Measurements from ENCODE around the gene CTIF. TPM values are rescaled to one million over a fixed set of nuclear protein-coding genes. Genes with fewer than 3 reads are reported as not detected.
A peak's percentile ranks its signal among the peaks of the same experiment; 100 is the strongest.

The CTIF gene
- total and polyA plus RNA-seq, 7 experiments from 2014 or later, result 1.3 to 11.2 (median 2.5) TPM; not detected in 2

DNA sequence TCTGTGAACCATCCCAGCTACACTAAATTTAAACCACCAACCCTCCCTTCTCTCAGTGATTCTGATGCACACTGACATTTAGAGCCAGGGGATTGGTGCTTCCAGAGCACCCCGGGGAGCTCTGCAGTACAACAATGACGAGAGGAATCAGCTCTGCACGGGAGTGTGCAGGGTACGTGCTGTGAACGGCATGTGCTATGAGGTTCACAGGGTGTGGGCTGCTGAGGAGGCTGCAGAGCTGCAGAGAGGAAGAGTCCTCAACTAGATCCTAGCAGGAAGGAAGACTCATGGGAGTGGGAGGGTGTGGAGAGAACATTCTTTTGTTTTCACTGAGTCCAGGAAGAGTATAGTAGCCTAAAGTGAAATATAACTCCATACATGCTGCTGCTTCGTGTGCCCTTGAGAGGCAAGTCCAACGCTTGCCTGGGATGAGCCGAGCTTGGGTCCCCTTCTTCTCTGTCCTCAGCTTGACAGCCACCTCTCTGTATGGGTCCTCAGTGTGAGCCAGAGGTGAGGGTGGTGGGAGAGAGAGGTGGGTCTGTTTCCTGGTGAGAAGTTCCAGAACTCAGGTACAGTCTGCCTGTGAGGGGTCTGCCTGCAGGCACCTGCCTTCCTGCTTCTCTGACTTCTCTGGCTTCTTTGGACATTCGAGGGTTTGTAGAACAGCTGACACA, 118.8 kb downstream of the CTIF start:
- H3K4me1 Mint-ChIP-seq, result peaks cover 0 to 5% (median 0%) of the 10 kb centered on the region in 7 donors
- no peaks in the 10 kb centered on the region for H3K4me1 ChIP-seq (ENCODE audit: control insufficient read depth in 2 of 2, insufficient read depth in 2 of 2, low read length in 2 of 2)
- DNase-seq (no peak), ATAC-seq (no peak)
- no peak overlapping the region for H3K27ac Mint-ChIP-seq
- peaks cover 0 to 4% (median 0%) of the 10 kb centered on the region in 11 donors for H3K9me3 Mint-ChIP-seq
- peaks cover 0 to 14% (median 9%) of the 10 kb centered on the region in 5 donors for H3K27me3 Mint-ChIP-seq
- H3K36me3 Mint-ChIP-seq, result no peaks in the 10 kb centered on the region
- no peaks in the 10 kb centered on the region for H3K27me3 ChIP-seq (ENCODE audit: control insufficient read depth in 2 of 2, insufficient read depth in 2 of 2, low read length in 2 of 2)
- H3K36me3 ChIP-seq (ENCODE audit: control insufficient read depth in 2 of 3, insufficient read depth in 3 of 3, low read length in 3 of 3), result no peaks in the 10 kb centered on the region
- H3K4me3 ChIP-seq (ENCODE audit: low read length), result no peak overlapping the region
- CTCF ChIA-PET, result no interaction called here
- H3K9me3 ChIP-seq (ENCODE audit: control insufficient read depth in 2 of 3, low read length in 3 of 3), result no peaks in the 10 kb centered on the region
- H3K4me3 Mint-ChIP-seq, result no peak overlapping the region
- intact Hi-C loops (cut with micrococcal nuclease), result no loop called here
- H3K27ac ChIP-seq (ENCODE audit: low read depth, low read length), result no peak overlapping the region
- POLR2A ChIA-PET, result no interaction called here

DNA sequence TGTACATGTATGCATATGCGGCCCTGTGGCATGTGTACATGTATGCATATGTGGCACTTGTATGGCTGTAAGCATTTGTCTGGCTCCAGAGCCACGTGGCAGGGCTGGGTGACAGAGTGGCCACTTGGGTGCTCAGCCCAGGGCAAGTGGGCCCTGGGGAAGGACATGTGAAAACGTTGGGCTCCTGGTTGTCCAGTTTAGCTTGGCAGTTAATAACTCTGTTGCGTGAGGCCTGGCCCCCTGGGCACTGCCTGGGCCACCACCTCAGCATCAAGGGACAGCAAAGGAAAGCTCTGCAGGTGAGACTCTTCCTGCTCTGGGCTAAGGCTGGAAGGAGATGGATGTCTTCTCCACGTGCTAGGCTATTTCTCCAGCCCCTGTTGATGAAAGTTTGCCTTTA, 119.9 kb downstream of the CTIF start:
- no peaks in the 10 kb centered on the region for H3K9me3 ChIP-seq (ENCODE audit: control insufficient read depth in 2 of 3, low read length in 3 of 3)
- Mint-ChIP-seq H3K4me3 (no peak overlapping the region), H3K27me3 (peaks cover 0 to 15% (median 11%) of the 10 kb centered on the region in 5 donors), H3K27ac (no peak overlapping the region), H3K36me3 (no peaks in the 10 kb centered on the region), H3K4me1 (peaks cover 0 to 8% (median 0%) of the 10 kb centered on the region in 7 donors), H3K9me3 (peaks cover 0 to 1% (median 0%) of the 10 kb centered on the region in 11 donors)
- no peak for ATAC-seq
- no peaks in the 10 kb centered on the region for H3K27me3 ChIP-seq (ENCODE audit: control insufficient read depth in 2 of 2, insufficient read depth in 2 of 2, low read length in 2 of 2)
- ChIA-PET POLR2A (no interaction called here), CTCF (no interaction called here)
- no peaks in the 10 kb centered on the region for H3K4me1 ChIP-seq (ENCODE audit: control insufficient read depth in 2 of 2, insufficient read depth in 2 of 2, low read length in 2 of 2)
- no peaks in the 10 kb centered on the region for H3K36me3 ChIP-seq (ENCODE audit: control insufficient read depth in 2 of 3, insufficient read depth in 3 of 3, low read length in 3 of 3)
- H3K27ac ChIP-seq (ENCODE audit: low read depth, low read length), result no peak overlapping the region
- H3K4me3 ChIP-seq (ENCODE audit: low read length), result no peak overlapping the region
- intact Hi-C loops (cut with micrococcal nuclease), result no loop called here
- DNase-seq, result no peak

DNA sequence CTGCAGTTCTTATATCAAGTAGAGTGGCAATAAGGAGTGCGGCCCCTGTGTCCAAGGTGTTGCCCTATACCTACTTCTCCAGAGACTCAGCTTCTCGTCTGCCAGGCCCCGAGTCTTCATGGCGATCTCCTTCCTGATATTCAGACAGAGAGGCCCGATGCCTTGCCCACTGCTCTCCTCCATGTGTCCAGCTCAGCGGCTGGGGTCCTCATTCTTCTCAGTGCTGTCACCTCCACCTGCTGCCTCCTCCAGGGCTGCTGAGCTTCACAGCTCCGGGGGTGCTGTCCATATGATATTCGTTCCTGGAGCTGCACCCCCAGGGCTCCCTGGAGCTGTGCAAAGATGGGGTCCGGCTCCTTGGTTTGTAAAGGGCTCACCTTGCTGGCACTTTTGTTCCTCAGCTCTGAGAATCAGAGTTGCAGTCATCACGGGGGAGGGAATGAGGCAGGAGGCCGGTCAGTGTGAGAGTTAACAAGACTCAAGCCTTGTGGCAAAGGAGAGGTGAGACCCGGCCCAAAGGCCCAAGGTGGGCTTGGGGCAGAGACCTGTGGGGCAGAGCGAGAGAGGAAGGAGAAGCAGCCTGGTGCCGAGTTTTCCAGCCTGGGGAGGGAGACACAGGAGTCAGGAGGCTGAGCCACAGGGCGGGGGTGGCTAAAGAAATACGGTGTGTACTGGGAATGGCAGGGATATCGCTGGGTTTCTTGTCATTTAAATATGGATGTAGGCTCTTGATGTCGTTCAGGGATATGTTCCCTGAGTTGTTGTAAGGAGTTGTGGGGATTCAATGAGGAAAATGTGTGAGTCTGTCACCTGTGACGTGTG, 120.6 kb downstream of the CTIF start:
- Histone ChIP-seq H3K9me3 (ENCODE audit: control insufficient read depth in 2 of 3, low read length in 3 of 3) (no peaks in the 10 kb centered on the region), H3K27ac (ENCODE audit: low read depth, low read length) (no peak overlapping the region), H3K4me1 (ENCODE audit: control insufficient read depth in 2 of 2, insufficient read depth in 2 of 2, low read length in 2 of 2) (no peaks in the 10 kb centered on the region), H3K4me3 (ENCODE audit: low read length) (no peak overlapping the region), H3K36me3 (ENCODE audit: control insufficient read depth in 2 of 3, insufficient read depth in 3 of 3, low read length in 3 of 3) (no peaks in the 10 kb centered on the region), H3K27me3 (ENCODE audit: control insufficient read depth in 2 of 2, insufficient read depth in 2 of 2, low read length in 2 of 2) (no peaks in the 10 kb centered on the region)
- POLR2A ChIA-PET, result no interaction called here
- H3K27me3 Mint-ChIP-seq, result peaks cover 0 to 17% (median 11%) of the 10 kb centered on the region in 5 donors
- H3K27ac Mint-ChIP-seq, result no peak overlapping the region
- DNase-seq (no peak), ATAC-seq (no peak)
- H3K4me1 Mint-ChIP-seq, result peaks cover 0 to 8% (median 0%) of the 10 kb centered on the region in 7 donors
- no peak overlapping the region for H3K4me3 Mint-ChIP-seq
- peaks cover 0 to 1% (median 0%) of the 10 kb centered on the region in 11 donors for H3K9me3 Mint-ChIP-seq
- H3K36me3 Mint-ChIP-seq, result no peaks in the 10 kb centered on the region
- intact Hi-C loops (cut with micrococcal nuclease), result no loop called here
- CTCF ChIA-PET, result no interaction called here

DNA sequence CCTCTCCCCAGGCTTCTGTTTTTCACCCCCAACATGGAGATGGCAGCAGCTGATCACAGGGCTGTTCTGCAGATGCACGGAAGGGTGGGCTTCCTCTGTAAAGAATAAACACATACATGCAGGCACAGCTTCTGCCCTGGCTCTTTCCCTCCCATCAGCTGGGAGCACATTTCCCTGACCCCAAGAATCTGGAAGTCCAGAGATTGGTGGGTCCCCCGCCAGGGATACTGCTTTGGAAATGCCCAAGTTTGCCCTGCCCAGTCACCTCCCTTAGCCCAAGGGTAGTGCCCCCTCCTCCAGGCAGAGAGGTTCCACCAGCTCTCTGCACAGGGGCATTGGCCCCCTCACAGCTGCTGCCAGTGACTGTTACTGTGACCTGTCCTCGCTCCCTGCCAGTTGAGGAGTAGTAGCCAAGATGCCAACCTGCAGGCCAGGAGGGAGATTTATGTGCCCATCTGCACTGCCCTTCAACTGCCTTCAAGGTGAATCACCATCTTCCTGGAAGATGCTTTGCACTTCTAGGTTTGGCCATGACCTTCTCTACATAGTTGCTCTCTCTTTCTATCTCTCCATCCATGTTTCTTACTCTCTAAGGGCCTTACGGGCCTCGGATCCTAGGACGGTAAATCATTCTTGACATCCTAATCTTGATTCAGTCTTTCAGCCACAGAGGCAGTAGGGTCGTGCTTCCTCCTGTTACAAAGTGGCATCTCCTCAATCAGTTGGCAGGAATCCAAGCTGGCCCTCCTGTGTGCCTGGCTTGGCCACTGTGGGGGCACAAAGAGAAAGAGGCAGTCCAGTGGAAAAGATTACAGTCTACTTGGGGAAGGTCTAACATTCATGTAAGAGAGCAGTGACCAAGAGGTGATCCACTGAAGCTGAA, 121.8 kb downstream of the CTIF start:
- no peak overlapping the region for H3K4me3 ChIP-seq (ENCODE audit: low read length)
- ATAC-seq (no peak), DNase-seq (no peak)
- Mint-ChIP-seq H3K27me3 (peaks cover 0 to 17% (median 11%) of the 10 kb centered on the region in 5 donors), H3K4me3 (no peak overlapping the region), H3K4me1 (peaks cover 0 to 8% (median 0%) of the 10 kb centered on the region in 7 donors), H3K36me3 (peaks cover 0 to under 1% (median 0%) of the 10 kb centered on the region in 5 donors), H3K27ac (no peak overlapping the region), H3K9me3 (peaks cover 0 to 4% (median 2%) of the 10 kb centered on the region in 11 donors)
- no peaks in the 10 kb centered on the region for H3K27me3 ChIP-seq (ENCODE audit: control insufficient read depth in 2 of 2, insufficient read depth in 2 of 2, low read length in 2 of 2)
- ChIA-PET POLR2A (no interaction called here), CTCF (no interaction called here)
- H3K27ac ChIP-seq (ENCODE audit: low read depth, low read length), result no peak overlapping the region
- no peaks in the 10 kb centered on the region for H3K9me3 ChIP-seq (ENCODE audit: control insufficient read depth in 2 of 3, low read length in 3 of 3)
- H3K4me1 ChIP-seq (ENCODE audit: control insufficient read depth in 2 of 2, insufficient read depth in 2 of 2, low read length in 2 of 2), result no peaks in the 10 kb centered on the region
- intact Hi-C loops (cut with micrococcal nuclease), result no loop called here
- no peaks in the 10 kb centered on the region for H3K36me3 ChIP-seq (ENCODE audit: control insufficient read depth in 2 of 3, insufficient read depth in 3 of 3, low read length in 3 of 3)

DNA sequence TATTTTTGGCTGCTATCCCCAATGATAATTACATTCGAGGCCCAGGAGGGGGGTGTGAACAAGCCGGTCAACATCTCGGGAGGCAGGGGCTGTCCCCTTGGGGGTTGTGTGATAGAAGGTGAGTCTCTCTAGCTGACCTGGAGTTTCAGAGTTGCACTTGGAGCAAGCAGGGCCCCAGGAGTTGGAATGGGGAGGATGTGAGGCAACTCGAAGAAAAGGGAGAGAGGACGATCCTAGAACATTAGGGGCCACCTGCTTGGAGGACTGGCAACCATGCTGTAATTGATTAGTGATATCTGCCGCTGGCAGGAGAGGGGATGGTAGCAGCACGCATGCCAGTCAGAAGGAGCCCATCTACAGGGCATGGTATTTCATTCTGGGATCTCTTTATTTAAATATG, 122.6 kb downstream of the CTIF start:
- Mint-ChIP-seq H3K4me1 (peaks cover 0 to 8% (median 0%) of the 10 kb centered on the region in 7 donors), H3K9me3 (peaks cover 0 to 13% (median 6%) of the 10 kb centered on the region in 11 donors), H3K4me3 (no peak overlapping the region), H3K36me3 (peaks cover 0 to 9% (median 0%) of the 10 kb centered on the region in 5 donors), H3K27me3 (peaks cover 0 to 17% (median 11%) of the 10 kb centered on the region in 5 donors), H3K27ac (no peak overlapping the region)
- Histone ChIP-seq H3K9me3 (ENCODE audit: control insufficient read depth in 2 of 3, low read length in 3 of 3) (no peaks in the 10 kb centered on the region), H3K27ac (ENCODE audit: low read depth, low read length) (no peak overlapping the region), H3K27me3 (ENCODE audit: control insufficient read depth in 2 of 2, insufficient read depth in 2 of 2, low read length in 2 of 2) (no peaks in the 10 kb centered on the region), H3K4me3 (ENCODE audit: low read length) (no peak overlapping the region), H3K36me3 (ENCODE audit: control insufficient read depth in 2 of 3, insufficient read depth in 3 of 3, low read length in 3 of 3) (no peaks in the 10 kb centered on the region), H3K4me1 (ENCODE audit: control insufficient read depth in 2 of 2, insufficient read depth in 2 of 2, low read length in 2 of 2) (no peaks in the 10 kb centered on the region)
- DNase-seq (no peak), ATAC-seq (no peak)
- ChIA-PET POLR2A (no interaction called here), CTCF (no interaction called here)
- intact Hi-C loops (cut with micrococcal nuclease), result no loop called here

DNA sequence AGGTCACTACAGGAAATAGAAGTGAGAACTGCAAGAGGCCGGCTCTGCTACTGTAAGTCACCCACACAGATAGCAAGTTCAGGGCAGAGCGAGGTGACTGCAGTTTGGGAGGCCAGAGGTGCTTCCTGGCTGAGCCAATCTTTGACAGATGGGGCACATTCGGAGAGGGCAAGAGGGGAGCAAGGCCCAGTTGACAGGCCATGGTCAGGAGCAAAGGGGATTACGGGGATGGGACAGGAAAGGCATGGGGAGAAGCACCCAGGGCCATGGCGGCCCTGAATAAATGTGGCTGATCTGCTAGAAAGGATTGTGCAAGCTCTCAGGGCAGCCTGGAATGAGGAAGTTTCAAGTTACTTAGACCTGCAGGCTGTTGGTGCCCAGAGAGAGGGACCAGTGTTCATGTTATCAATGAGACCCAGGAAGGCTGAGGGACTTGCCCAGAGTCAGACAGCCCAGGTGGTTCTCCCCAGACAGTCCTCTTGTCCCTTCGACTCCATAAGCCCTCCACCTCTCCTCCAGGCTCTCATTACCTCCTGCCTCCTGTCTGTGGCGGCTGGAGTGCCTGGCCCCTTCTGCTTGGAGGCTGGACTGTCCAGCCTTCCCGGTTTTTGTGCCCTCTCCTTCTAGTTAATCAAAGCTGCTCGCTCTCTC, 123.3 kb downstream of the CTIF start:
- Mint-ChIP-seq H3K27me3 (peaks cover 0 to 17% (median 11%) of the 10 kb centered on the region in 5 donors), H3K4me1 (peaks cover 0 to 7% (median 0%) of the 10 kb centered on the region in 7 donors), H3K27ac (no peak overlapping the region), H3K4me3 (no peak overlapping the region), H3K9me3 (peaks cover 0 to 14% (median 6%) of the 10 kb centered on the region in 11 donors), H3K36me3 (peaks cover 0 to 9% (median 0%) of the 10 kb centered on the region in 5 donors)
- Histone ChIP-seq H3K36me3 (ENCODE audit: control insufficient read depth in 2 of 3, insufficient read depth in 3 of 3, low read length in 3 of 3) (no peaks in the 10 kb centered on the region), H3K27ac (ENCODE audit: low read depth, low read length) (no peak overlapping the region), H3K4me1 (ENCODE audit: control insufficient read depth in 2 of 2, insufficient read depth in 2 of 2, low read length in 2 of 2) (no peaks in the 10 kb centered on the region), H3K27me3 (ENCODE audit: control insufficient read depth in 2 of 2, insufficient read depth in 2 of 2, low read length in 2 of 2) (no peaks in the 10 kb centered on the region), H3K4me3 (ENCODE audit: low read length) (no peak overlapping the region), H3K9me3 (ENCODE audit: control insufficient read depth in 2 of 3, low read length in 3 of 3) (no peaks in the 10 kb centered on the region)
- ChIA-PET CTCF (no interaction called here), POLR2A (no interaction called here)
- intact Hi-C loops (cut with micrococcal nuclease), result no loop called here
- DNase-seq (no peak), ATAC-seq (peak; percentile 59)

All from naive thymus-derived CD4-positive, alpha-beta T cell (primary cell).